ENCODE data around the gene HIPK2.
A peak's percentile ranks its signal among the peaks of the same experiment; 100 is the strongest.

HIPK2 gene

GRCh38 chr7:139783647-139784385, 6.0 kb upstream of the HIPK2 start:
- DNase-seq (ENCODE audit: low spot score) = no peak

GRCh38 chr7:139782932-139783331, 5.1 kb upstream of the HIPK2 start:
- DNase-seq (ENCODE audit: low spot score) = no peak

GRCh38 chr7:139777133-139777891, 486 bp downstream of the HIPK2 start:
- peak; percentile 43 for DNase-seq (ENCODE audit: low spot score)

- peak; percentile 34 for DNase-seq (ENCODE audit: low spot score)
Measured at GRCh38 chr7:139776486-139777132, 1.2 kb downstream of the HIPK2 start.

GRCh38 chr7:139775829-139776266, 1.9 kb downstream of the HIPK2 start:
- peak; percentile 69 for DNase-seq (ENCODE audit: low spot score)

GRCh38 chr7:139774376-139774775, 3.4 kb downstream of the HIPK2 start:
- peak; percentile 56 for DNase-seq (ENCODE audit: low spot score)

GRCh38 chr7:139773371-139773770, 4.4 kb downstream of the HIPK2 start:
- peak; percentile 35 for DNase-seq (ENCODE audit: low spot score)

- no peak for DNase-seq (ENCODE audit: low spot score)
Measured at GRCh38 chr7:139772873-139773272, 4.9 kb downstream of the HIPK2 start.

- DNase-seq (ENCODE audit: low spot score) = no peak
Measured at GRCh38 chr7:139772115-139772514, 5.7 kb downstream of the HIPK2 start.

- peak; percentile 29 for DNase-seq (ENCODE audit: low spot score)
Measured at GRCh38 chr7:139771001-139771956, 6.5 kb downstream of the HIPK2 start.

GRCh38 chr7:139769761-139770160, 8.0 kb downstream of the HIPK2 start:
- no peak for DNase-seq (ENCODE audit: low spot score)

- no peak for DNase-seq (ENCODE audit: low spot score)
Measured at GRCh38 chr7:139769066-139769465, 8.7 kb downstream of the HIPK2 start.

- peak; percentile 15 for DNase-seq (ENCODE audit: low spot score)
Measured at GRCh38 chr7:139768249-139768824, 9.5 kb downstream of the HIPK2 start.

GRCh38 chr7:139767561-139767982, 10.2 kb downstream of the HIPK2 start:
- peak; percentile 30 for DNase-seq (ENCODE audit: low spot score)

GRCh38 chr7:139765143-139765542, 12.7 kb downstream of the HIPK2 start:
- no peak for DNase-seq (ENCODE audit: low spot score)

GRCh38 chr7:139763330-139763729, 14.5 kb downstream of the HIPK2 start:
- no peak for DNase-seq (ENCODE audit: low spot score)

GRCh38 chr7:139762886-139763285, 14.9 kb downstream of the HIPK2 start:
- no peak for DNase-seq (ENCODE audit: low spot score)

GRCh38 chr7:139758388-139758787, 19.4 kb downstream of the HIPK2 start:
- DNase-seq (ENCODE audit: low spot score) = no peak

GRCh38 chr7:139757968-139758367, 19.8 kb downstream of the HIPK2 start:
- DNase-seq (ENCODE audit: low spot score) = no peak

GRCh38 chr7:139753693-139754111, 24.1 kb downstream of the HIPK2 start:
- no peak for DNase-seq (ENCODE audit: low spot score)

- DNase-seq (ENCODE audit: low spot score) = no peak
Measured at GRCh38 chr7:139753081-139753692, 24.6 kb downstream of the HIPK2 start.

Data from CD4-positive, alpha-beta T cell treated with Interleukin-2 at 100 ng/mL for 4 hours (primary cell).